Aorta (tissue), 5 donors: Measurements from ENCODE around the gene MPZL1. TPM values are rescaled to one million over a fixed set of nuclear protein-coding genes. Genes with fewer than 3 reads are reported as not detected.
A peak's percentile ranks its signal among the peaks of the same experiment; 100 is the strongest.

Experiments used
- ATAC-seq: fragments of 200-7000 bp; cut with Tn5 transposase; one replicate; pipeline ENCODE4 v1.9.1; 2022; ENCODE audit warnings: moderate library complexity; ENCODE audit not compliant: low FRiP score
- DNase-seq, 2 donors: peaks; one replicate each; pipeline ENCODE4 v3.0.0-alpha.2; 2020
- H3K27ac ChIP-seq, 2 donors: one replicate each; pipeline ENCODE4 v1.5.1; 2013; ENCODE audit warnings: low read length in 2 of 2, mild to moderate bottlenecking in 2 of 2, moderate library complexity in 2 of 2, control low read depth in 1 of 2, inconsistent platforms in 1 of 2, low read depth in 1 of 2
- H3K27me3 ChIP-seq, 2 donors: one replicate each; pipeline ENCODE4 v1.6.1; 2013; ENCODE audit warnings: control low read depth in 1 of 2, low read length in 1 of 2, mild to moderate bottlenecking in 1 of 2, moderate library complexity in 1 of 2; ENCODE audit not compliant: insufficient read depth in 2 of 2, control insufficient read depth in 1 of 2
- H3K36me3 ChIP-seq, 2 donors: one replicate each; pipeline ENCODE4 v1.6.1; 2013; ENCODE audit warnings: control low read depth in 1 of 2, low read length in 1 of 2, mild to moderate bottlenecking in 1 of 2; ENCODE audit not compliant: insufficient read depth in 2 of 2, control insufficient read depth in 1 of 2
- H3K4me1 ChIP-seq, 2 donors: one replicate each; pipeline ENCODE4 v1.6.1; 2013; ENCODE audit warnings: low read length in 2 of 2, control low read depth in 1 of 2, mild to moderate bottlenecking in 1 of 2, moderate library complexity in 1 of 2; ENCODE audit not compliant: insufficient read depth in 2 of 2, control insufficient read depth in 1 of 2
- H3K4me3 ChIP-seq, 2 donors: one replicate each; pipeline ENCODE4 v1.5.1; 2013; ENCODE audit warnings: low read length in 2 of 2, control low read depth in 1 of 2, mild to moderate bottlenecking in 1 of 2
- H3K9me3 ChIP-seq: one replicate; pipeline ENCODE4 v1.6.1; 2013; ENCODE audit warnings: mild to moderate bottlenecking, low read length; ENCODE audit not compliant: control insufficient read depth
- WGBS, 2 donors: extraction: QIAGEN DNeasy Blood & Tissue Kit; methylation state at CpG; one replicate each; pipeline ENCODE4 v1.1.7; 2013; 5-methylcytosine and 5-hydroxymethylcytosine counted together
- intact Hi-C, 2 donors: fragments of 100-400 bp; cut with DNase I; formaldehyde crosslinking; loops; one replicate each; pipeline versions ENCODE4 v1.14.2 to v1.15.0; 2022
- polyA plus RNA-seq, 2 donors: library from polyadenylated mRNA; stranded (reverse); fragments of 200-250 nt; gene quantifications; one replicate each; pipeline ENCODE4 v1.2.3, GENCODE V29; 2013
- total RNA-seq, 2 donors: library from RNA; stranded (reverse); fragmentation: NEBNext Ultra II Directional; extraction: Animal tissue kit (Norgen Biotek cat#: 25700); gene quantifications; one replicate each; pipeline ENCODE4 v1.2.1, GENCODE V29; 2021
- donor health status: healthy with polysubstance abuse.
- donor health status: Bipolar disorder and iron deficiency.
- donor health status: DM: no; HTN: no; CAD: no.
- donor health status: DM: no; HTN: no; CAD: no.
- donor health status: DM: yes; HTN: yes; CAD: no.

Gene MPZL1
- total and polyA plus RNA-seq, 4 donors: 21.7 to 148 (median 79.9) TPM

DNA sequence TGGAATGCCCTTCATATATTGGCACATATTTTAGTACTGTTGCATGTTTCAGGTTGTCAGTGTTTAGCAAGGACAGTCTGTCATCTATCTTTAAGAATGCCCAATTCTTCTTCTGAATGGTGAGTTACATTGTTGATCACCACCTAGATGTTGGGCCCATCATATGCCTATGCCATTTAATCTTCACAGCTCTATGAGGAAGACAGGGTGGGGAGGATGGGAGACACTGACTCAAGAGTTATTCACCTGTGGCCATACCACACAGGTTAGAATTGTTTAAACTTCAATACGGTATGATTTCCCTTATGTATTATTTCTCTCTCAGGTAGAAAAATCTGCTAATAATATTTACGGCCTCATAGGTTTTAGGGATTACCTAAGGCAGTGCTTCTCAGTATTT, 44.8 kb downstream of the MPZL1 start:
- Histone ChIP-seq H3K36me3 (peaks cover 3 to 6% of the 10 kb centered on the region in 2 donors), H3K27ac (no peak overlapping the region), H3K4me3 (no peak overlapping the region), H3K27me3 (no peaks in the 10 kb centered on the region), H3K4me1 (peaks cover 0 to 2% of the 10 kb centered on the region in 2 donors), H3K9me3 (no peaks in the 10 kb centered on the region)
- intact Hi-C loops: no loop called here
- WGBS, 2 donors: 95 to 97% methylated on average over 2 of the region's 2 CpGs
- no peak for DNase-seq
- no peak for ATAC-seq

DNA sequence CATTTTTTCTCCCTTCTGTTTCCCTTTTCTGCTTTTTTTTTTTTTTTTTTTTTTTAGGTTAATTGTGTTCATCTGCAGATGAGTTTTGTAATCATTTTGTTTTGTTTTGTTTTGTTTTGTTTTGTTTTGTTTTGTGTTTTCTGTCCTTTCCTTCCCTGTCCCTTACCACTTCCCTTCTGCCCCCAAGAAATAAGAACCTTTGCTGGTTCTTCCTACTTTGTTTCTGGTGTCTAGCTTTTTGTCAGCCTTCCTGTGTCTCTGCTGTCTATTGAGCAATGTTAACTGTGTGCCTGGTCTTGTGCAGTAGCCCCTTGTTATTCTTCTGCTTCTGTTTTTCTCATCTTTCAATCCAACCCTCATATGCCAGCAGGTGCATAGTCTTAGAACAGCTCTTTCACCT, 46.0 kb downstream of the MPZL1 start:
- DNase-seq: no peak
- H3K4me1 ChIP-seq: peaks cover 0 to 2% of the 10 kb centered on the region in 2 donors
- no peaks in the 10 kb centered on the region for H3K9me3 ChIP-seq
- no peaks in the 10 kb centered on the region for H3K27me3 ChIP-seq
- peaks cover 3 to 5% of the 10 kb centered on the region in 2 donors for H3K36me3 ChIP-seq
- intact Hi-C loops: no loop called here
- H3K4me3 ChIP-seq: no peak overlapping the region
- ATAC-seq: no peak
- H3K27ac ChIP-seq: no peak overlapping the region

DNA sequence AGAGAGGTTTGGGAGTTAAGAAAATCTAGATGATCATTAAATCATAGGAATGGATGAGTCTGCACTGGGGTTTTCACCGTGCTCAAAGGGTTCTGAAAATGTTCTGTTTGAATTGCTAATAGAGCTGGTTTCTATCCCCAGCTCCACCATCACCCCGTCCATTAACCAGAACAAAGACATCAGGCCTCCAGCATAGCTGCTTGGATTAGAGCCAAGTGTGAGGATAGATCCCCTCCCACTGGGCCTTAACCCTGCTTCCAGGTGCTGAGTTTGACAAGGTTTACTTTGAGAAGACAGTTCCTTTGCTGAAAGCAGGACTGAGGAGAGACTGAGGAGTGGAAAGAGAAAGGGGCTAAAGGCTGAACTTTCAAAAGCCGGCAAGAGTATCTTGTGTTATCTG, 48.3 kb downstream of the MPZL1 start:
- DNase-seq (no peak), ATAC-seq (no peak)
- Histone ChIP-seq H3K4me1 (no peaks in the 10 kb centered on the region), H3K9me3 (no peaks in the 10 kb centered on the region), H3K27me3 (no peaks in the 10 kb centered on the region), H3K36me3 (peaks cover 4 to 5% of the 10 kb centered on the region in 2 donors), H3K4me3 (no peak overlapping the region), H3K27ac (no peak overlapping the region)
- intact Hi-C loops: no loop called here
- 90 to 95% methylated on average over 3 of the region's 3 CpGs for WGBS, 2 donors

DNA sequence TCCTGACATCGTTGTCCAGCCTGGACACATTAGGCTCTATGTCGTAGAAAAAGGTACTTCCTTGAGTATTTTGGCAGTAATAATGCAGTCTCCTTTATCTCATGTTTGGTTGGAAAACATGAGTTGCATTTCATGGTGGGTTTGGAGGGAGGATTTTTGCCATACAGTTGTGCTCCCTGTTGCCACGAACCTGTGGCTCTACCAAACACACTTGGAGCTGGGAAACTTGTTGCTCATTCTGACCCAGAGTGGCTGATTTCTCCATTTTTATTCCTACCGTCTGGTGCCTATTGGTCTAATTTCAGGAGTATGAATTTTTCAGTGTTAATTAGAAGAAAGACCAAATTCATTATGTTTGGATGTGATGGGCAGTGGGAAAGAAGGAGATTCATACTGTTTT, 50.7 kb downstream of the MPZL1 start:
- no peak for ATAC-seq
- peaks cover 3% of the 10 kb centered on the region in 2 donors for H3K4me1 ChIP-seq

DNA sequence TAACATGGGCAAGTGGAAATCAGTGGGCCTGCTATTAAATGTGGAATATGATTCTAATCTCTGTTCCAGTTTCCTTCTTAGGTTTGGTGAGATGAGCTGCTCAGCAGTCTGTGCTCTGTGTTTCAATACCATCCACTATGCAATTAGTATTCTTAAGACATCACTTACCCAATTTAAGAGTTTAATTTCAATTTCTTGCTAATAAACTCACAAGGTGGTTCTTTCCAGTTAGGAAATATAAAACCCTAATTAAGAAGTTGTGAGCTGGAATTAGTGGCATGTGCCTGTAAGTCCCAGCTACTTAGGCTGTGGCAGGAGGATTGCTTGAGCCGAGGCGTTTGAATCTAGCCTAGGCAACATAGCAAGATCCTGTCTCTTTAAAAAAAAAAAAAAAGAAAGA, 51.7 kb downstream of the MPZL1 start:
- no peaks in the 10 kb centered on the region for H3K27me3 ChIP-seq
- DNase-seq (no peak), ATAC-seq (no peak)
- H3K27ac ChIP-seq: no peak overlapping the region
- H3K36me3 ChIP-seq: peaks cover 2 to 8% of the 10 kb centered on the region in 2 donors
- no peak overlapping the region for H3K4me3 ChIP-seq
- peaks cover 3% of the 10 kb centered on the region in 2 donors for H3K4me1 ChIP-seq
- 32 to 49% methylated on average over 2 of the region's 2 CpGs for WGBS, 2 donors
- H3K9me3 ChIP-seq: no peaks in the 10 kb centered on the region
- intact Hi-C loops: no loop called here

More for the DNA sequence above, 50.7 kb downstream of the MPZL1 start:
- Histone ChIP-seq H3K9me3 (no peaks in the 10 kb centered on the region), H3K36me3 (peaks cover 3 to 5% of the 10 kb centered on the region in 2 donors), H3K27me3 (no peaks in the 10 kb centered on the region), H3K4me3 (no peak overlapping the region), H3K27ac (no peak overlapping the region)
- WGBS, 2 donors: 41 to 51% methylated on average over 4 of the region's 4 CpGs
- intact Hi-C loops: no loop called here
- no peak for DNase-seq

DNA sequence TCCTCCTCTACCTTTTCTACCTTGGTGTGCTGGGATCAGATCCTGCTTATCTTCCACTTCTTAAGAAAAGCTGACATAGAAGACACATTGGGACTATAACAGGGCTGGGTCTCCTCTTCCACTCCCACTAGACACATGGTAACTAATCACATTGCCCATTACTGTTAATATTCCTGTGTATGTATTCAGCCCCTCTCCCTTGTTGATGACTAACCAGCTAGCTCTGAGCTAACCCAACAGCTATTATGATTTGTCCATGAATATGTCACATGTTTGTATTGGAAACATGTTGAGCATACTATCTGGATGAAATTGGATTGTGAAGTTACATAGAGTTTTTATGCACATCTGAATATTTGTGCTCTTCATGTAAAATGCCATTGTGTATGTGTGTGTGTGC, 52.9 kb downstream of the MPZL1 start:
- H3K9me3 ChIP-seq: no peaks in the 10 kb centered on the region
- intact Hi-C loops: no loop called here
- DNase-seq (no peak), ATAC-seq (no peak)
- no peaks in the 10 kb centered on the region for H3K27me3 ChIP-seq
- peaks cover 2 to 8% of the 10 kb centered on the region in 2 donors for H3K36me3 ChIP-seq
- H3K4me3 ChIP-seq: no peak overlapping the region
- H3K4me1 ChIP-seq: peaks cover 3% of the 10 kb centered on the region in 2 donors
- no peak overlapping the region for H3K27ac ChIP-seq

DNA sequence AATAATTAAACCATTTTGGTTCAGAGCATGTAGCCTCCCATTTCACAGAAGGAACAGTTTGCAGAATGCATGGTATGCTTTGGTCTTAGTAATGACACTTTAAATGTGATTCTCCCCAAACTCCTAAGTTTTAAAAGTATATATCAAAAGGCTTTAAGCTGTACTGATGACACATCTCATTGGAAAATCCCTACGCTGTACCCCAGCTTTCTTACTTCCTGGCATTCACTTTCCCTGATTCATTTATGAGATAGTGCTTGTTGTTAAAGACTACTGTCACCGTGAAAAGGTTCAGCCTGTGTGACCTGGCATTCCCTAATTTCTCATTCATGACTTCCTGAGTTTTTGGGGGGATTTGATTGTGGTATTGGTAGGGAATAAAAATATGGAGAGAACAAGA, 53.4 kb downstream of the MPZL1 start:
- Histone ChIP-seq H3K36me3 (peaks cover 2 to 8% of the 10 kb centered on the region in 2 donors), H3K27me3 (no peaks in the 10 kb centered on the region), H3K4me1 (peaks cover 3% of the 10 kb centered on the region in 2 donors), H3K9me3 (no peaks in the 10 kb centered on the region), H3K4me3 (no peak overlapping the region), H3K27ac (no peak overlapping the region)
- DNase-seq: no peak
- 38 to 39% methylated on average over 2 of the region's 2 CpGs for whole genome bisulfite sequencing, 2 donors
- no peak for ATAC-seq
- intact Hi-C loops: no loop called here

DNA sequence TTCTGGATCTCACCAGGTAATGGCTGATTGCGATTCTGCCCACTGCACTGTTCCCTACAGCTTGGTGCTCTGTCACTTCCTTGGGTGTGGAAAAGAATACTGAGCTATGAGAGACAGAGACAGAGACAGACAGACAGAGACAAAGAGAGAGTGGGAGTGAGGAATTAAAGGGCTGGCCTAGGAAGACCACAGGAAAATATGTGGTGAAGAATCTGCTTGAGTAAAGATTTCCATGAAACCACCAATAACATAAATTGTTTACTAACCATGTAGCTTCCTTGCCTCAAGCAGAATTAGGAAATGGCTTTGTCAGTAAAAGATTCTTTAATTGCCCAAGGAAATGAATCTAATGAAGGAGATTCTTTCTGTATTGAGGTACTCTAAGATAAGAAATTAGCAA, 54.4 kb downstream of the MPZL1 start:
- Histone ChIP-seq H3K27me3 (no peaks in the 10 kb centered on the region), H3K4me3 (no peak overlapping the region), H3K36me3 (peaks cover 2 to 5% of the 10 kb centered on the region in 2 donors), H3K9me3 (no peaks in the 10 kb centered on the region), H3K27ac (peak overlapping the region in 1 of 2 donors; percentile 63), H3K4me1 (peaks cover 3% of the 10 kb centered on the region in 2 donors)
- DNase-seq: no peak
- 85 to 92% methylated on average over 1 of the region's 1 CpG for WGBS, 2 donors
- no peak for ATAC-seq
- intact Hi-C loops: no loop called here

DNA sequence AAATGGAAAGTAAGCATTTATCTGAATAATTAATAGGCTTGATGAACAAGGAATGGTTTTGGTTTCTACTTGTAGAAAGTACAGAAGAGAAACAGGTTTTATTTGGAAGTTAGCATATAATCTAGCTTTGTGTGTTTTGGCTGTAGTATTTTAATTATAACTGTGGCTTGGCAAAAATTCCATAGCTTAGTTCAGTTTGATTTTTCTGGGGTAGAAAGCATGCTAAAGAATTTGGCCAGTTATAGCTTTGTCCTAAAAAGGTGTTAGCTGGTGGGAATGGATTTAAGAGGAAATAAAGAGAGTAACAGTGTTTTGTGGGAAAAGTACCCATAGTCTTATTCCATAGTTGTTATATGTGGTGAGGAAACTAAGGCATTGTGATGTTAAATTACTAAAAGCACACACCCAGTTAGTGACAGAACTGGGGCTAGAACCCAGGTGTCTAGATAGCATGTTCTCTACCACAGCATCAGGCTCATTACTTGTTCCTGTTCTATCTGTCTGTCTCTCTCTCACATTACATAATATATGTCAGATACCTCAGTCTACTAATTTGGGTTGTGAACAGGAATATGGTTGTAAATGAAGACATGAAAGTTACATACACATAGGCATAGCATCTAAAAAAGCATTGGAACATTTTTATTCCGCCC, 55.0 kb downstream of the MPZL1 start:
- ATAC-seq: no peak
- no peaks in the 10 kb centered on the region for H3K27me3 ChIP-seq
- DNase-seq: no peak
- H3K4me3 ChIP-seq: no peak overlapping the region
- H3K27ac ChIP-seq: no peak overlapping the region
- H3K36me3 ChIP-seq: peaks cover 2 to 5% of the 10 kb centered on the region in 2 donors
- H3K4me1 ChIP-seq: peaks cover 3% of the 10 kb centered on the region in 2 donors
- H3K9me3 ChIP-seq: no peaks in the 10 kb centered on the region
- WGBS, 2 donors: 81 to 90% methylated on average over 1 of the region's 1 CpG
- intact Hi-C loops: no loop called here
